ENCODE results near the gene CNDP2.
"Not testable (repeated sequence)": the region's sequence is repeated elsewhere in the genome, so short reads cannot be mapped to it uniquely, and the experiment has no call there.

CNDP2 gene

GRCh38 chr18:74519320-74520095 is 23.3 kb downstream of the CNDP2 start:
- in situ Hi-C loops (cut with MboI; ENCODE audit: low sequenced_read_pairs, unreplicated experiment), result no loop called here
- DNase-seq (ENCODE audit: low spot score), result no peak
- TF ChIP-seq CTCF (IDR thresholded peaks at IDR 0.05; ENCODE audit: borderline replicate concordance, control extremely low read depth, extremely low read depth, insufficient read depth, missing control alignments), result no peak

- no peak for DNase-seq (ENCODE audit: low spot score)
- in situ Hi-C loops (cut with MboI; ENCODE audit: low sequenced_read_pairs, unreplicated experiment), result no loop called here
- no peak for TF ChIP-seq CTCF (IDR thresholded peaks at IDR 0.05; ENCODE audit: borderline replicate concordance, control extremely low read depth, extremely low read depth, insufficient read depth, missing control alignments)
Measured at GRCh38 chr18:74520096-74520833, 24.1 kb downstream of the CNDP2 start.

GRCh38 chr18:74521068-74521725 is 25.0 kb downstream of the CNDP2 start:
- no peak for TF ChIP-seq CTCF (IDR thresholded peaks at IDR 0.05; ENCODE audit: borderline replicate concordance, control extremely low read depth, extremely low read depth, insufficient read depth, missing control alignments)

GRCh38 chr18:74522635-74523548 is 26.7 kb downstream of the CNDP2 start:
- in situ Hi-C loops (cut with MboI; ENCODE audit: low sequenced_read_pairs, unreplicated experiment), result no loop called here
- DNase-seq (ENCODE audit: low spot score), result no peak
- TF ChIP-seq CTCF (IDR thresholded peaks at IDR 0.05; ENCODE audit: borderline replicate concordance, control extremely low read depth, extremely low read depth, insufficient read depth, missing control alignments), result no peak

More at GRCh38 chr18:74521068-74521725, 25.0 kb downstream of the CNDP2 start:
- DNase-seq (ENCODE audit: low spot score), result no peak
- in situ Hi-C loops (cut with MboI; ENCODE audit: low sequenced_read_pairs, unreplicated experiment), result no loop called here

GRCh38 chr18:74524097-74524496 is 27.9 kb downstream of the CNDP2 start:
- no peak for DNase-seq (ENCODE audit: low spot score)
- in situ Hi-C loops (cut with MboI; ENCODE audit: low sequenced_read_pairs, unreplicated experiment), result no loop called here
- no peak for TF ChIP-seq CTCF (IDR thresholded peaks at IDR 0.05; ENCODE audit: borderline replicate concordance, control extremely low read depth, extremely low read depth, insufficient read depth, missing control alignments)

GRCh38 chr18:74524915-74525314 is 28.8 kb downstream of the CNDP2 start:
- in situ Hi-C loops (cut with MboI; ENCODE audit: low sequenced_read_pairs, unreplicated experiment), result not testable (repeated sequence)

More at GRCh38 chr18:74524915-74525314, 28.8 kb downstream of the CNDP2 start:
- not testable (repeated sequence) for DNase-seq (ENCODE audit: low spot score)

All from GM13976 (cell line).